HepG2 (cell line): Measurements from ENCODE around the gene NFIL3. TPM values are rescaled to one million over a fixed set of nuclear protein-coding genes. Genes with fewer than 3 reads are reported as not detected.
A peak's percentile ranks its signal among the peaks of the same experiment; 100 is the strongest.

Source experiments
- KAT7 ChIP-seq: IDR thresholded peaks from 2 replicates; pipeline ENCODE4 v1.6.1; 2018; ENCODE audit warnings: borderline replicate concordance, missing compliant biosample characterization
- MLLT10 ChIP-seq: sonication (generic); formaldehyde crosslinking; IDR thresholded peaks from 2 replicates; pipeline ENCODE4 v1.4.0; 2020; ENCODE audit warnings: missing genetic modification reagents
- RFX1 ChIP-seq: fragments of 450-650 bp; IDR thresholded peaks from 2 replicates; pipeline ENCODE4 v1.6.1; 2017
- TBX2 ChIP-seq: sonication (generic); formaldehyde crosslinking; IDR thresholded peaks from 2 replicates; pipeline ENCODE4 v1.5.0; 2020; ENCODE audit warnings: missing genetic modification reagents, mild to moderate bottlenecking, borderline replicate concordance
- ZFX ChIP-seq: sonication (generic); formaldehyde crosslinking; IDR thresholded peaks from 2 replicates; pipeline ENCODE4 v1.4.0; 2020; ENCODE audit warnings: mild to moderate bottlenecking, low read depth, missing genetic modification reagents, moderate library complexity
- ZNF256 ChIP-seq: sonication (generic); formaldehyde crosslinking; conservative IDR thresholded peaks from 2 replicates; pipeline ENCODE4 v1.4.0; 2020; ENCODE audit warnings: missing genetic modification reagents
- ZNF296 ChIP-seq: sonication (generic); formaldehyde crosslinking; conservative IDR thresholded peaks from 2 replicates; pipeline ENCODE4 v1.5.0; 2020; ENCODE audit warnings: mild to moderate bottlenecking, missing genetic modification reagents
- ZNF546 ChIP-seq: sonication (generic); formaldehyde crosslinking; conservative IDR thresholded peaks from 2 replicates; pipeline ENCODE4 v1.8.1; 2023; ENCODE audit warnings: mild to moderate bottlenecking, missing genetic modification reagents
- ZNF558 ChIP-seq: sonication (generic); formaldehyde crosslinking; IDR thresholded peaks from 2 replicates; pipeline ENCODE4 v1.9.0; 2022; ENCODE audit warnings: mild to moderate bottlenecking, missing genetic modification reagents, borderline replicate concordance
- ZNF816 ChIP-seq: sonication (generic); formaldehyde crosslinking; IDR thresholded peaks from 2 replicates; pipeline ENCODE4 v1.8.0; 2022; ENCODE audit warnings: missing genetic modification reagents, mild to moderate bottlenecking, borderline replicate concordance
- ZNF878 ChIP-seq: sonication (generic); formaldehyde crosslinking; IDR thresholded peaks from 2 replicates; pipeline ENCODE4 v1.8.1; 2023; ENCODE audit warnings: mild to moderate bottlenecking, missing genetic modification reagents, moderate library complexity
- polyA plus RNA-seq, 8 experiments: library from polyadenylated mRNA; depleted of rRNA in 3 of 8; stranded (reverse) in 7 of 8; unstranded in 1 of 8; fragments of >200 nt; fragmentation: Illumina TruSeq in 4 of 8; extraction: Trizol in 4 of 8; gene quantifications; 2 replicates each; pipeline versions ENCODE4 v1.2.1 to v1.2.3, GENCODE V29; 2011 to 2016; ENCODE audit warnings: low read depth in 4 of 8, missing spikeins in 1 of 8, mixed read lengths in 1 of 8; ENCODE audit not compliant: insufficient read depth in 1 of 8
- total RNA-seq, 5 experiments: library from RNA; depleted of rRNA; stranded (reverse); fragments of >200 nt; fragmentation: Illumina TruSeq; extraction: Trizol; gene quantifications; 2 replicates each; pipeline ENCODE4 v1.2.3, GENCODE V29; 2016; ENCODE audit warnings: low read depth in 1 of 5
- TF ChIP-seq, protein P1 (sequence below): sonication (generic); formaldehyde crosslinking; IDR thresholded peaks from 2 replicates; pipeline ENCODE4 v1.5.1; 2020; ENCODE audit warnings: mild to moderate bottlenecking, moderate library complexity, missing genetic modification reagents
- TF ChIP-seq, protein P2 (sequence below): IDR thresholded peaks from 2 replicates; pipeline ENCODE4 v1.6.1; 2018; ENCODE audit warnings: missing genetic modification reagents
- TF ChIP-seq, protein P3 (sequence below): sonication (generic); formaldehyde crosslinking; IDR thresholded peaks from 2 replicates; pipeline ENCODE4 v1.5.1; 2020; ENCODE audit warnings: mild to moderate bottlenecking, missing genetic modification reagents, moderate library complexity
- TF ChIP-seq, protein P4 (sequence below): sonication (generic); formaldehyde crosslinking; IDR thresholded peaks from 2 replicates; pipeline ENCODE4 v1.9.0; 2021; ENCODE audit warnings: missing genetic modification reagents, borderline replicate concordance

Gene NFIL3
- total and polyA plus RNA-seq, 2 of the 13 experiments (the other 11 are each of a cell fraction or from before 2014, with no cell fraction given), result 46.6 to 54.2 TPM

DNA sequence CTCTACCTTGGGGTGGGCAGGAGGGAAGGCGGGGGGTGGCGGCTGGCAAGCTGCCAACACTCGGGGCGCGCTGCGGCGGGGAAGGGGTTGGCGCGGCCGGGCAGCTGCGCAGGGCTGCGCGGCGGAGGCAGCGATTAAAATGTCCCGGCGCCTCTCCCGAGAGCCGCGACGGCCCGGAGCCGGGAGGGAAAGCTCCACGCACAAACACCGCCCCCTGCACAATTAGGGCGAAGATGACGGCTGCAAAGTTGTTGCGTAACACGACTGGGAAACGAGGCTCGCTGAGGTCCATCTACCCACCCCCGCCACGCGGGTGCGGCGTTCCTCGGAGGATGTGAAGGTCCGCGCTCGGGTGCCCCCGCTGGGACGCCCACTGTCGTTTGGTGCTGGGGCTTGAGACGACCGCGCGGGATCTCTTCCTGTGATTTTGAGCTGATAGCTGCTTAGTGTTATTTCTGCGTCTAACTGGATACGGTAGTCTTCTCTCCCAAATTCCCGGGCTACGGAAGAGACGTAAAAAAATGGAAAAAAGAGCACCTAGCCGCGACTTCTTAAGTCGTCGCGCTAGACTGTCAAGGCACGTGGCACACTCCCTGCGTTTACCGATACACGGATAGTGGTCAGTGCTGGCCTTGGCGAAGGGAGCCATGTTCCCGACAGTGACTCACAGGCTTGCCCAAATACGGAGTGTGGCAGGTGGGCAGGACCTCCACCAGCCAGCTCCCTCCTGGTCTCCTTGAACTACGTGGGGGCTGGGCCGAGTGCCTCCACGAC, 958 bp upstream of the NFIL3 start (continued):
- TF ChIP-seq ZNF816 (CRISPR knock-in tag) (peak; percentile 34; the same call in 1 of the 2 replicates), ZFX (CRISPR knock-in tag) (peak; percentile 21; the same call in 1 of the 2 replicates), TBX2 (CRISPR knock-in tag) (peak; percentile 81), KAT7 (CRISPR knock-in tag) (no peak), ZNF558 (CRISPR knock-in tag) (no peak), ZNF546 (CRISPR knock-in tag) (no peak), ZNF256 (CRISPR knock-in tag) (no peak), RFX1 (no peak), ZNF878 (CRISPR knock-in tag) (0 out of 2 replicates have a peak, but pooled peaks have one; percentile 11), ZNF296 (CRISPR knock-in tag) (no peak), MLLT10 (CRISPR knock-in tag) (no peak)
- TF ChIP-seq, protein P1, sequence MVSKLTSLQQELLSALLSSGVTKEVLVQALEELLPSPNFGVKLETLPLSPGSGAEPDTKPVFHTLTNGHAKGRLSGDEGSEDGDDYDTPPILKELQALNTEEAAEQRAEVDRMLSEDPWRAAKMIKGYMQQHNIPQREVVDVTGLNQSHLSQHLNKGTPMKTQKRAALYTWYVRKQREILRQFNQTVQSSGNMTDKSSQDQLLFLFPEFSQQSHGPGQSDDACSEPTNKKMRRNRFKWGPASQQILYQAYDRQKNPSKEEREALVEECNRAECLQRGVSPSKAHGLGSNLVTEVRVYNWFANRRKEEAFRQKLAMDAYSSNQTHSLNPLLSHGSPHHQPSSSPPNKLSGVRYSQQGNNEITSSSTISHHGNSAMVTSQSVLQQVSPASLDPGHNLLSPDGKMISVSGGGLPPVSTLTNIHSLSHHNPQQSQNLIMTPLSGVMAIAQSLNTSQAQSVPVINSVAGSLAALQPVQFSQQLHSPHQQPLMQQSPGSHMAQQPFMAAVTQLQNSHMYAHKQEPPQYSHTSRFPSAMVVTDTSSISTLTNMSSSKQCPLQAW, result peak; percentile 32; the same call in 1 of the 2 replicates
- TF ChIP-seq, protein P2, sequence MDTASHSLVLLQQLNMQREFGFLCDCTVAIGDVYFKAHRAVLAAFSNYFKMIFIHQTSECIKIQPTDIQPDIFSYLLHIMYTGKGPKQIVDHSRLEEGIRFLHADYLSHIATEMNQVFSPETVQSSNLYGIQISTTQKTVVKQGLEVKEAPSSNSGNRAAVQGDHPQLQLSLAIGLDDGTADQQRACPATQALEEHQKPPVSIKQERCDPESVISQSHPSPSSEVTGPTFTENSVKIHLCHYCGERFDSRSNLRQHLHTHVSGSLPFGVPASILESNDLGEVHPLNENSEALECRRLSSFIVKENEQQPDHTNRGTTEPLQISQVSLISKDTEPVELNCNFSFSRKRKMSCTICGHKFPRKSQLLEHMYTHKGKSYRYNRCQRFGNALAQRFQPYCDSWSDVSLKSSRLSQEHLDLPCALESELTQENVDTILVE (CRISPR knock-in tag), result 0 out of 2 replicates have a peak, but pooled peaks have one; percentile 29
- TF ChIP-seq, protein P3, sequence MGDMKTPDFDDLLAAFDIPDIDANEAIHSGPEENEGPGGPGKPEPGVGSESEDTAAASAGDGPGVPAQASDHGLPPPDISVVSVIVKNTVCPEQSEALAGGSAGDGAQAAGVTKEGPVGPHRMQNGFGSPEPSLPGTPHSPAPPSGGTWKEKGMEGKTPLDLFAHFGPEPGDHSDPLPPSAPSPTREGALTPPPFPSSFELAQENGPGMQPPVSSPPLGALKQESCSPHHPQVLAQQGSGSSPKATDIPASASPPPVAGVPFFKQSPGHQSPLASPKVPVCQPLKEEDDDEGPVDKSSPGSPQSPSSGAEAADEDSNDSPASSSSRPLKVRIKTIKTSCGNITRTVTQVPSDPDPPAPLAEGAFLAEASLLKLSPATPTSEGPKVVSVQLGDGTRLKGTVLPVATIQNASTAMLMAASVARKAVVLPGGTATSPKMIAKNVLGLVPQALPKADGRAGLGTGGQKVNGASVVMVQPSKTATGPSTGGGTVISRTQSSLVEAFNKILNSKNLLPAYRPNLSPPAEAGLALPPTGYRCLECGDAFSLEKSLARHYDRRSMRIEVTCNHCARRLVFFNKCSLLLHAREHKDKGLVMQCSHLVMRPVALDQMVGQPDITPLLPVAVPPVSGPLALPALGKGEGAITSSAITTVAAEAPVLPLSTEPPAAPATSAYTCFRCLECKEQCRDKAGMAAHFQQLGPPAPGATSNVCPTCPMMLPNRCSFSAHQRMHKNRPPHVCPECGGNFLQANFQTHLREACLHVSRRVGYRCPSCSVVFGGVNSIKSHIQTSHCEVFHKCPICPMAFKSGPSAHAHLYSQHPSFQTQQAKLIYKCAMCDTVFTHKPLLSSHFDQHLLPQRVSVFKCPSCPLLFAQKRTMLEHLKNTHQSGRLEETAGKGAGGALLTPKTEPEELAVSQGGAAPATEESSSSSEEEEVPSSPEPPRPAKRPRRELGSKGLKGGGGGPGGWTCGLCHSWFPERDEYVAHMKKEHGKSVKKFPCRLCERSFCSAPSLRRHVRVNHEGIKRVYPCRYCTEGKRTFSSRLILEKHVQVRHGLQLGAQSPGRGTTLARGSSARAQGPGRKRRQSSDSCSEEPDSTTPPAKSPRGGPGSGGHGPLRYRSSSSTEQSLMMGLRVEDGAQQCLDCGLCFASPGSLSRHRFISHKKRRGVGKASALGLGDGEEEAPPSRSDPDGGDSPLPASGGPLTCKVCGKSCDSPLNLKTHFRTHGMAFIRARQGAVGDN (CRISPR knock-in tag), result peak; percentile 95
- TF ChIP-seq, protein P4, sequence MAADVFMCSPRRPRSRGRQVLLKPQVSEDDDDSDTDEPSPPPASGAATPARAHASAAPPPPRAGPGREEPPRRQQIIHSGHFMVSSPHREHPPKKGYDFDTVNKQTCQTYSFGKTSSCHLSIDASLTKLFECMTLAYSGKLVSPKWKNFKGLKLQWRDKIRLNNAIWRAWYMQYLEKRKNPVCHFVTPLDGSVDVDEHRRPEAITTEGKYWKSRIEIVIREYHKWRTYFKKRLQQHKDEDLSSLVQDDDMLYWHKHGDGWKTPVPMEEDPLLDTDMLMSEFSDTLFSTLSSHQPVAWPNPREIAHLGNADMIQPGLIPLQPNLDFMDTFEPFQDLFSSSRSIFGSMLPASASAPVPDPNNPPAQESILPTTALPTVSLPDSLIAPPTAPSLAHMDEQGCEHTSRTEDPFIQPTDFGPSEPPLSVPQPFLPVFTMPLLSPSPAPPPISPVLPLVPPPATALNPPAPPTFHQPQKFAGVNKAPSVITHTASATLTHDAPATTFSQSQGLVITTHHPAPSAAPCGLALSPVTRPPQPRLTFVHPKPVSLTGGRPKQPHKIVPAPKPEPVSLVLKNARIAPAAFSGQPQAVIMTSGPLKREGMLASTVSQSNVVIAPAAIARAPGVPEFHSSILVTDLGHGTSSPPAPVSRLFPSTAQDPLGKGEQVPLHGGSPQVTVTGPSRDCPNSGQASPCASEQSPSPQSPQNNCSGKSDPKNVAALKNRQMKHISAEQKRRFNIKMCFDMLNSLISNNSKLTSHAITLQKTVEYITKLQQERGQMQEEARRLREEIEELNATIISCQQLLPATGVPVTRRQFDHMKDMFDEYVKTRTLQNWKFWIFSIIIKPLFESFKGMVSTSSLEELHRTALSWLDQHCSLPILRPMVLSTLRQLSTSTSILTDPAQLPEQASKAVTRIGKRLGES (CRISPR knock-in tag), result 0 out of 2 replicates have a peak, but pooled peaks have one; percentile 52
